Adrenal gland (tissue), 12 donors: ENCODE data around the gene CYSTM1. TPM values are rescaled to one million over a fixed set of nuclear protein-coding genes. Genes with fewer than 3 reads are reported as not detected.

Source experiments
- DNase-seq, 7 donors: peaks; one replicate each; pipeline ENCODE4 v3.0.0-alpha.2; 2019 to 2020
- H3K27ac ChIP-seq, 5 donors: fragments of 200-600 bp; sonication (generic) in 4 of 5; 1 replicate in 3 of 5; 2 replicates in 2 of 5; pipeline versions ENCODE4 v1.5.1 to v1.8.0; 2016 to 2020; ENCODE audit warnings: mild to moderate bottlenecking in 1 of 5
- H3K27me3 ChIP-seq: fragments of 200-600 bp; 2 replicates; pipeline ENCODE4 v1.8.0; 2021
- H3K36me3 ChIP-seq, 2 donors: fragments of 200-600 bp; replicated peaks in 1 of 2; 1 replicate in 1 of 2; 2 replicates in 1 of 2; pipeline versions ENCODE4 v1.5.1 to v1.8.0; 2018 to 2022
- H3K4me1 ChIP-seq, 2 donors: fragments of 200-600 bp; replicated peaks in 1 of 2; 1 replicate in 1 of 2; 2 replicates in 1 of 2; pipeline versions ENCODE4 v1.5.1 to v1.8.0; 2018 to 2021
- H3K4me3 ChIP-seq, 4 donors: fragments of 200-600 bp; sonication (generic) in 3 of 4; one replicate each; pipeline ENCODE4 v1.5.1; 2016 to 2018
- H3K9me3 ChIP-seq, 3 donors: fragments of 200-600 bp; sonication (generic) in 1 of 3; replicated peaks in 1 of 3; 1 replicate in 2 of 3; 2 replicates in 1 of 3; pipeline versions ENCODE4 v1.5.1 to v1.8.0; 2016 to 2021
- POLR2A ChIP-seq, 2 donors: fragments of 450-650 bp; IDR thresholded peaks; one replicate each; pipeline ENCODE4 v1.6.1; 2017; ENCODE audit warnings: antibody characterized with exemption in 2 of 2, mild to moderate bottlenecking in 2 of 2, moderate library complexity in 1 of 2
- WGBS, 4 donors: extraction: QIAGEN DNeasy Blood & Tissue Kit in 2 of 4; methylation state at CpG; one replicate each; pipeline versions ENCODE4 v1.1.5 to v1.1.7; 2013 to 2017; 5-methylcytosine and 5-hydroxymethylcytosine counted together
- intact Hi-C, 2 donors: fragments of 100-400 bp; cut with DNase I; formaldehyde crosslinking; loops; one replicate each; pipeline versions ENCODE4 v1.14.1 to v1.15.0; 2022 to 2023
- polyA plus RNA-seq, 3 donors: library from polyadenylated mRNA; stranded (reverse); fragments of 200-250 nt in 2 of 3; fragments of 350-450 nt in 1 of 3; fragmentation: Illumina TruSeq in 1 of 3; extraction: RNeasy Lipid Tissue Mini Kit (QIAGEN cat#74804) in 1 of 3; gene quantifications; one replicate each; pipeline ENCODE4 v1.2.3, GENCODE V29; 2013 to 2014
- total RNA-seq, 9 donors: library from RNA; depleted of rRNA in 4 of 9; stranded (reverse); fragments of >200 nt in 4 of 9; fragments of 120-200 nt in 1 of 9; fragmentation: NEBNext Ultra II Directional in 1 of 9; extraction: Animal tissue kit (Norgen Biotek cat#: 25700) in 1 of 9; gene quantifications; one replicate each; pipeline versions ENCODE4 v1.1.0 to v1.2.4, GENCODE V29; 2013 to 2023
- TF ChIP-seq, protein P1 (sequence below), 6 experiments: fragments of 450-650 bp in 4 of 6; fragments of 200-600 bp in 2 of 6; sonication (generic) in 1 of 6; IDR thresholded peaks; 1 replicate in 5 of 6; 2 replicates in 1 of 6; pipeline versions ENCODE4 v1.5.1 to v1.8.0; 2016 to 2021; ENCODE audit warnings: antibody characterized with exemption in 6 of 6, mild to moderate bottlenecking in 2 of 6, moderate library complexity in 1 of 6
- donor health status: healthy with polysubstance abuse.
- donor health status: Bipolar disorder and iron deficiency.
- donor health status: DM: yes; HTN: yes; CAD: no.
- donor health status: DM: no; HTN: no; CAD: no.
- donor health status: DM: no; HTN: no; CAD: no.
- donor health status: DM: yes; HTN: yes; CAD: no.

CYSTM1 gene
- total and polyA plus RNA-seq, 12 donors, result 42.6 to 605 (median 180) TPM

DNA sequence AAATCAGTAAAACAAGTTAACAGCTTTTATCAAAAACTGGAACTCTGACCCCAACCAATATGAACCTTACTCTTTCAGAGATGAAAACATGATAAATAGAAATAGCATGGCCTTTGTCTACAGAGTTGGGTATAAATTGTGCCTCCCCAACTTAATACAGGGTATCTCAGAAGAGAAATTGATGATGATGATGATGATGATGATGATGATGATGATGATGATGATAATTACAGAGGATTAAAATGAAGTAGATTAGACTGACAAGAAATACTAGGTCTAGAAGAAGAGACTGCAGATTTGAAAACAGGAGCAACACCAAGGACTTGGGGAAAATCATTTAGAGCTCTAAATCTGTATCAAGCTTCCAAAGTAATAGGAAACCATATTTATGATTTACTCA, 100.8 kb downstream of the CYSTM1 start:
- Histone ChIP-seq H3K4me3 (no peak overlapping the region), H3K27me3 (no peaks in the 10 kb centered on the region), H3K36me3 (no peaks in the 10 kb centered on the region), H3K4me1 (peaks cover 0 to 3% of the 10 kb centered on the region in 2 donors), H3K27ac (no peak overlapping the region), H3K9me3 (no peaks in the 10 kb centered on the region)
- intact Hi-C loops, result no loop called here
- DNase-seq, result no peak
- TF ChIP-seq POLR2A (IDR thresholded peaks at IDR 0.05), result no peak
- TF ChIP-seq, protein P1, sequence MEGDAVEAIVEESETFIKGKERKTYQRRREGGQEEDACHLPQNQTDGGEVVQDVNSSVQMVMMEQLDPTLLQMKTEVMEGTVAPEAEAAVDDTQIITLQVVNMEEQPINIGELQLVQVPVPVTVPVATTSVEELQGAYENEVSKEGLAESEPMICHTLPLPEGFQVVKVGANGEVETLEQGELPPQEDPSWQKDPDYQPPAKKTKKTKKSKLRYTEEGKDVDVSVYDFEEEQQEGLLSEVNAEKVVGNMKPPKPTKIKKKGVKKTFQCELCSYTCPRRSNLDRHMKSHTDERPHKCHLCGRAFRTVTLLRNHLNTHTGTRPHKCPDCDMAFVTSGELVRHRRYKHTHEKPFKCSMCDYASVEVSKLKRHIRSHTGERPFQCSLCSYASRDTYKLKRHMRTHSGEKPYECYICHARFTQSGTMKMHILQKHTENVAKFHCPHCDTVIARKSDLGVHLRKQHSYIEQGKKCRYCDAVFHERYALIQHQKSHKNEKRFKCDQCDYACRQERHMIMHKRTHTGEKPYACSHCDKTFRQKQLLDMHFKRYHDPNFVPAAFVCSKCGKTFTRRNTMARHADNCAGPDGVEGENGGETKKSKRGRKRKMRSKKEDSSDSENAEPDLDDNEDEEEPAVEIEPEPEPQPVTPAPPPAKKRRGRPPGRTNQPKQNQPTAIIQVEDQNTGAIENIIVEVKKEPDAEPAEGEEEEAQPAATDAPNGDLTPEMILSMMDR (IDR thresholded peaks at IDR 0.05), result no peak

DNA sequence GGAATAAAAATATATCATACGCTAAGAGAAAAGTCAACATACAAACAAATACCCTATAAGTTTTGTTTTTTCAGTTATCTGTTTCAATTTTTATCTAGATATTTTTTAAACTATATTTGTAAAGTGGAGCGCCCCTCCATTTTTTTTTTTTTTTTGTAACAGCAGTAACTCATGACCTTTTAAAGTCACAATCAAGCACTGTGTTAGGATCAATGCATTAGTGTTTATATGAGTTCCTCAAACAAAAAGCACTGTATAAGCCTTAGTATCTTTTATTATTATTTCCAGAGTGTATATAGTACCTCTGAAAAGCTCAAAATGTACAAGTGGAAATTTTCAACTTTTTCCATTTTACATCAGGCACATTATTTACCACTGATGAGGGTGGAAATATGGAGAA, 107.3 kb downstream of the CYSTM1 start:
- WGBS, 4 donors, result 93 to 97% (median 95%) methylated on average over 2 of the region's 2 CpGs
- no peaks in the 10 kb centered on the region for H3K36me3 ChIP-seq
- no peak overlapping the region for H3K27ac ChIP-seq
- H3K9me3 ChIP-seq, result no peaks in the 10 kb centered on the region
- no peak overlapping the region for H3K4me3 ChIP-seq
- peaks cover 4 to 20% of the 10 kb centered on the region in 2 donors for H3K4me1 ChIP-seq
- no peak for DNase-seq
- H3K27me3 ChIP-seq, result no peaks in the 10 kb centered on the region
- intact Hi-C loops, result no loop called here
- TF ChIP-seq, protein P1 (IDR thresholded peaks at IDR 0.05), result no peak
- TF ChIP-seq POLR2A (IDR thresholded peaks at IDR 0.05), result no peak

DNA sequence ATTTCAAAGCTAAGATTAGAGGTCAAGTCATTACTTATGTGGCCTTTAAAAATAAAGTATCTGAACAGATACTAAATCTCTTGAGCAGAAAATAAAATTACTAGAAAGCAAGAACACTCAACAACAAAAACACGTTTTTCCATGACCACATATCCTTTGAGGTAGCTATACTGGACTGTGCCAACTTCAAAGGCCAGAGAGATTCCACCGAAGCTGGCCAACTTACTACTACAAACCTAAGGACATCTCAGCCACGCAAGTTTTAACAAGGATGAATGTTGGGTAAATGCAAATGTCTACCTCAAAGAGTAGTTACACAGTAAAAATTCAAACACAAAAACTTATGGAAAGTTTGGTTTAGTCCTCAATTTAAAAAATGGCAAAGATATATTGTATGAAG, 109.0 kb downstream of the CYSTM1 start:
- H3K9me3 ChIP-seq, result no peaks in the 10 kb centered on the region
- 53 to 60% (median 59%) methylated on average over 3 of the region's 3 CpGs for WGBS, 4 donors
- H3K4me3 ChIP-seq, result no peak overlapping the region
- H3K27ac ChIP-seq, result peak overlapping the region in 3 of 5 donors; percentile 4 to 52 (median 20)
- intact Hi-C loops, result no loop called here
- no peaks in the 10 kb centered on the region for H3K36me3 ChIP-seq
- H3K4me1 ChIP-seq, result peaks cover 4 to 20% of the 10 kb centered on the region in 2 donors
- H3K27me3 ChIP-seq, result no peaks in the 10 kb centered on the region
- TF ChIP-seq, protein P1 (IDR thresholded peaks at IDR 0.05), result no peak
- TF ChIP-seq POLR2A (IDR thresholded peaks at IDR 0.05), result no peak
- DNase-seq, result peak in 1 of 7 donors; percentile 12

DNA sequence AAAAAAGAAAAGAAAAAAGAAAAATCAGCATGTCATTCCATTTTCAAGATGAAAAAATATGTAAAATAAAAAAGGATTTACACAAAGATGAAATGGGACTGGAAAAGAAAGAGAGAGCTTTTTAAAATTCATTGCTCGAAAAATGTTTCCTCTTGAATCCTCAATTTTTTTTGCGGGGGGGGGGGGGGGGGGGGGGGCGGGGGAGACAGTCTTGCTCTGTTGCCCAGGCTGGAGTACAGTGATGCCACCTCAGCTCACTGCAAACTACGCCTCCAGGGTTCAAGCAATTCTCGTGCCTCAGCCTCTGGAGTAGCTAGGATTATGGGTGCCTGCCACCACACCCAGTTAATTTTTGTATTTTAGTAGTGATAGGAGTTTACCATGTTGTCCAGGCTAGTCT, 111.4 kb downstream of the CYSTM1 start:
- no peak for DNase-seq
- H3K36me3 ChIP-seq, result no peaks in the 10 kb centered on the region
- intact Hi-C loops, result no loop called here
- WGBS, 4 donors, result 83 to 95% (median 94%) methylated on average over 2 to 5 of the region's 5 CpGs
- TF ChIP-seq, protein P1 (IDR thresholded peaks at IDR 0.05), result no peak
- TF ChIP-seq POLR2A (IDR thresholded peaks at IDR 0.05), result no peak
- H3K27ac ChIP-seq, result no peak overlapping the region
- no peaks in the 10 kb centered on the region for H3K27me3 ChIP-seq
- no peak overlapping the region for H3K4me3 ChIP-seq
- H3K9me3 ChIP-seq, result no peaks in the 10 kb centered on the region
- peaks cover 4 to 20% of the 10 kb centered on the region in 2 donors for H3K4me1 ChIP-seq
